Stimulated activated CD8-positive, alpha-beta memory T cell treated with anti-CD3 and anti-CD28 coated beads, Interleukin-12 subunit alpha, Interleukin-12 subunit beta, amount 100 ng/mL, for 1 hour (primary cell): ENCODE measurements around the gene TTLL8.

ENCODE experiments used
- DNase-seq: peaks from one replicate; pipeline ENCODE4 v3.0.0-alpha.2; 2020; ENCODE audit warnings: low read depth

TTLL8 gene

GRCh38 chr22:50018608-50019285 lies 39.4 kb downstream of the TTLL8 start:
- no peak for DNase-seq

DNA sequence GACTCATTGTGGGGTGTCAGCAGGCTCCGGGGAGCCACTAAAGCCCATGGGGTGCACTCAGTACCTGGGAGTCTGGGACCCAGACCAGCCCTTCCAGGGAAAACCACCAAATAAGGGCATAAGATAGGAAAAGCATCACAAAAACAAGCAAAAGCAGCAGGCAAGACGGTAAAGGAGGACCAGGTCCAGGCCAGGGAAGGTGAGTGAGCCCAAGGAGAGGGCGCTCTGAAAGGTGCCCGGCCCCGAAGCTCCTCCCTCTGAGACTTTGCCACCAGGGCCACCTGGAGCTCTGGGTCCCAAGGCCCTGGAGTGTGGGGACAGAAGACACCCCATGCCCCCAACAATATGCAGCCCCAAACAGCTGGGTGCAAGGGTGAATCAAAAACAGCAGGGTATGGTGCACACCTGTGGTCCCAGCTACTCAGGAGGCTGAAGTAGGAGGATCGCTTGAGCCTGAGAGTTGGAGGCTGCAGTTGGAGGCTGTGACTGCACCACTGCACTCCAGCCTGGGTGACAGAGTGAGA lies 40.3 kb downstream of the TTLL8 start:
- no peak for DNase-seq

GRCh38 chr22:50016988-50017700 lies 41.0 kb downstream of the TTLL8 start:
- no peak for DNase-seq

DNA sequence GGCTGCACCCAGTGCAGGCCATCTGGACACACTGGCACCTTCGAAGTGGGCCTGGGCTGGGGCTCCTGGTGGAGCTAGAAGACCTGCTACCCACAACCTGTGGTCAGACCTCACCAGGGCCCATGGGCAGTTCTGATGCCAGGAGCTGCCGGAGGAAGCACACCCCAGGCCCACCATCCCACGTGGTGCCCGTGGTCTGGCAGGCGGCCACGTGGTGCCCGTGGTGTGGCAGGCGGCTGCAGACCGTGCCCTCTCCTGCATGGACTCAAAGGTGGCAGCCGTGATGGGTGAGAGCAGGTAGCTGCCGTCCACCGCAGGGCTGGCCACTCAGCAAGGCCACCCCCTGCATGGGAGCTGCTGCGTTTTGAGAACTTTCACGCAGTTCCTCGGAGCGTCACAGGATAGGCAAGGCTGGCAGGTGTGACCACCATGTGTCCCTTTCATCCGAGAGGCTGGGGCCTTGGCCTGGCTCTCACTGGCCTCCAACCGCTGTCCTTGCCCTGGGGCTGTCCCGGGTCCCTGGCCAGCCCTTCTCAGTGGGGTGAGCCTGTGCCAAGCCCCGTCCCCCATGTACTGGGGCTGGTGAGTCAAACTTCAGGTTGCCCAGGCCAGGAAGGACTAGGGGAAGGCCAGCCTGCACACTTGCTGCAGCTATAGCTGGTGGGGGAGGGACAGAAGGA lies 41.6 kb downstream of the TTLL8 start:
- DNase-seq = no peak

GRCh38 chr22:50015451-50016307 lies 42.4 kb downstream of the TTLL8 start:
- DNase-seq = no peak

DNA sequence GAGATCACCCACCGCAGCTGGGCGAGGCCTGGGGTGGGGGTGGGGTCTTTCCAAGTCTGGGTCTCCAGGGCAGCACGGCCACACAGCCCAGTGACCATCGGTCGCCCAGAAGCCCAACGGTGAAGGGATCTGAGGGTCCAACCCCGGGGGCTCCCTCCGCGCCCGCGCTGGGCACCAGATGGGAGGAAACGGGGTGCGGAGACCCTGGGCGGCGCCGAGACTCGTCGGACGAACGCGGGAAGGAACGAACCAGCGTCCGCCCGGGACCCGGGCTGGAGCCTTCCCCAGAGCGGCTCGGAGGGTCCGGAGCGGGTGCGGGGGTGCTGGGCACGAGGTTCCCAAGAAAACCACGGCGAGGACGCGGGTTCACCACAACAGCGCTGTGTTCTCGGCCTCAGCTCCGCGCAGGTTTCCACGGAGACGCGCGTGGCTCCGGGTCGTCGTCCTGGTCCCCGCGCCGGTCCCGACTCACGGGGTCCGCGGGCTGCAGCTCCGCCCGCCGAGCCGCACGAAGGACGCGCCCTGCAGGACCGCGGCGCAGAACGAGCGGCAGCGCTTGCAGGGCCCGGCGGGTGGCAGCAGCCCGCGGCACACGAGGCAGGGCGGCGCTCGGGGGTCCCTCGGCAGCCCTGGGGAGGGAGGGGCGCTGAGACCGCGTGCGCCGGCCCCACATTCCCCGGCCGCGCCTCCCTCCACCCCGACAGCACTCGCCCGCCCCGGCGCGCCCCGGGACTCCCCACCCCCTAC lies 43.3 kb downstream of the TTLL8 start:
- DNase-seq = no peak

GRCh38 chr22:50014053-50014501 lies 44.0 kb downstream of the TTLL8 start:
- DNase-seq = no peak

- no peak for DNase-seq
These were observed 45.6 kb downstream of the TTLL8 start, which contains the start of gene IL17REL for GRCh38 chr22:50012211-50013181. Gene IL17REL (minus strand): TSS chr22:50012765. CDS start chr22:50012646, 119 bp downstream.

DNA sequence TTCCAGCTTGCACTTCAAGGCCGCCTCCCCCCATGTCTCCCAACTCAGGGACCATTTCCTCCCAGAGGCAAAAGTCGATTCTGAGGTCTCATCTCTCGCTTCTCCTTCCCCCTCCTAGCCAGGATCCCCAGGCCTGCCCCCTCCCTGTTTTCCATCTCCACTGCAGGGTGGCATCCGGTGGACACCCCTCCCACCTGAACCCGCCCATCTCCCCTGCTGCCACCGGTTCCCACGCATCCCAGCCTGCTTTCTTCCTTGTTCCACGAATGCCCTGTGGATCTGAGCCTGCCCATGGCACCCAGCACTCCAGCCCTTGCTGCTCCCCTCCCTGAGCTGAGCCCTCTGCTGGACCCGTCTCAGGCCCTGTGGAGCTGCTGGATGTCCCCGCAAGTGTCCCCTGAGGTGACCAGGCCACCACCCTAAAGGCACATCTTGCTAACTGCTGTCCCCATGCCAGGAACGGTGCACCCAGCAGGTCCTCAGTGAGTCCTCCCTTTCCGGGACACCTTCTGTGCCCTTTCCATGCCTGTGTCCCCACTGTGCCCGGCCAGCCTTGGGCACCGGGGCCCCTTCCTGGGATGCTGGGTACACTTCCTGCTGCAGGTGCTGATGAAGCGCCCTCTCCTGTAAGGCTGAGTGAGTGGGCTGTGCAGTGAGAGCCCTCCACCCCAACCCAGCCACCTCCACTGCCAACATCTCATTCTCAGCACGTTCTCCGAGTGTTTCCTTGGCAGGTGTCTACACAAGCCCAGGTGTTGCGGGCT lies 46.5 kb downstream of the TTLL8 start:
- no peak for DNase-seq

- peak; percentile 44 for DNase-seq
These were observed 47.2 kb downstream of the TTLL8 start for GRCh38 chr22:50010676-50011446.

GRCh38 chr22:50009765-50010675 lies 48.1 kb downstream of the TTLL8 start:
- DNase-seq = no peak

DNA sequence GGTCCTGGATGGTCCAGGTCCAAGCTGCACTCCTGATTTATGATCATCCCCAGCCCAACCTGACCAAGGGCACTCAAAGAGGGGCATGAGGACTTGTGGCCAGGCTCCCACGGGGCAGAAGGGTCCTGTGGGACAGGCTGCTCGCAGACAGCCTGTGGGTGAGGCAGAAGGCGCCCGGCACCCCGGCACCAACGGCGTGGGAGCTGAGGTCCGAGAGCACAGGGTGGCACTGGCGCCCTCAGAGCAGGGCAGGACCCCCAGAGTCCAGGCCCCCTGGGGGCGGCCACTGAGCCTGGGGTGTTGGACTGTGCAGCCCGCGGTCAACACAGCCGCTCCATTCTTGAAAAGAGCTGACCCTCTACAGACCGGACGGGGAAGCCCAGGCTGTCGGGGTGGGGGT lies 48.8 kb downstream of the TTLL8 start:
- no peak for DNase-seq

DNA sequence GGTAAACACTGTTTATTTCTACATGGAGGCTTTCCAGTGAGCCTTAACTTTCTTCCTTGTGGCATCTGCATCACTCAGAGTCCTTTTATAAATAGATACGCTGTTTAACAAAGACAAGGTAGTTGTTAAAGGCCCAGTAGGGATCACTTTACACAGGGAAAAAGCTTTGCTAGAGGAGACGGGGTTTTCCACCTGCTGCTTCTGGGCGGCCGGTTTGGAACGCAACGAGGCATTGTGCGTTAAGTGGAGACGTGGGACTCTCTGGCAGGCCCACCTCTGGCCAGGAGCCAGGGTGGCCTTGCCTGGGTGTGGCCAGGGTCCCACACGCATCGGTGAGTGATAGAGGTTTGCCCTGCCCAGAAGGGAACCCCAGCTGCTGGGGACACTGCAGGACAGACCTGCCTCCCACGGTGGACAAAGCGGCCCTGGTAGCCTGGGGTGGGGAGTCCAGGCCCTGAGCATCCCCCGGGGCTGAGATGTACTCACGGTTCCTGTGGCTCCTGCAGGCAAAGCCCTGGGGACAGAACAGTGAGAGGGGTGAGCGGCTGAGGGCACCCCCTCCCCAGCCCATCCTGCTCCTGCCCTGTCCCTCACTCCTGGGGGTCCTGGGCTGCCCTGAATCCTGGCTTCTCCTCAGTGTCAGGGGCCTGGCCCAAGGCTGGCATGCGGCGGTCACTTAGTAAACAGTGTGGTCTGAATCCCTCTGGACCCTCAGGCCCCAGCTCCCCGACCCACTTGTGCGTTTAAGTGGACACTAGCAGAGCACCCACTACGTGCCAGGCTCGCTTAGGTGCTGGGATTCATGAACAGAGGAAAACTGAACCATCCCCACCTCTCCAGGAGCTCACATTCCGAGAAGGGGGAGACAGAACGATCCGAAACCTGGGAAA lies 49.7 kb downstream of the TTLL8 start:
- no peak for DNase-seq

DNA sequence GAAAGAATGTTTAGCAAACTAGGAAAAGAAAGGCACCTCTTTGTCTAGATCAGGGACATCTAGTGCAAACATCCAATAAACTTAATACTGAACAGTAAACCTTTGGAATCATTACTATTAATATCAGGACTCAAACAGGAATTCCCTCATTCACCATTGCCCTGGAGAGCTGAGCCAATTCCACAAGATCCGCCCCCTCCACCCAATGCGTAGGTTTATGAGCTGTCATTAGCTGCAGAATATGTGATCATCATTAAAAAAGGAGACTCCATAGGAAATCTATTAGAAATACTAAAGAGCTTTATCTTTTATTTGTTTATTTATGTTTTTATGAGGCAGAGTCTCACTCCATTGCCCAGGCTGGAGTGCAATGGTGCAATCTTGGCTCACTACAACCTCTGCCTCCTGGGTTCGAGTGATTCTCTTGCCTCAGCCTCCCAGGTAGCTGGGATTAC lies 51.0 kb downstream of the TTLL8 start:
- DNase-seq = no peak

DNA sequence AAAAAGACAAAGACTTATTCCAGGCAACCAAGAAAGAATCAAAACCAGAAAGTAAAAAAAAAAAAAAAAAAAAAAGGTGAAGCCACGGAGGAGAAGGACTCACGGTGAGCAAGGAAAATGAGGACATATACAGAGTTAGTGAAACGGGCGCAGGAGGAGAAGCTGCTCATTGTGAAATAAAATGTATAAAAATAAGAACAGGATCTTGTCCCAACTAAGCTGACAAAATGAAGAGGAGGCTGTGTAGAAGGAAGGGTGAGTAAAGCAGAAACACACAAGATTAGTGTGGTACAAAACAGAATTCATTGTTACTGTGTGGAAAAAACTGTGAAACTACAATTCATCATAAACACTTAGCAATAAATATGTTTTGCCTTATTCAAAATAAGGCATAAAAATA lies 53.2 kb downstream of the TTLL8 start:
- DNase-seq = no peak

GRCh38 chr22:50002791-50003190 lies 55.3 kb downstream of the TTLL8 start:
- no peak for DNase-seq
